Stimulated activated CD8-positive, alpha-beta memory T cell treated with anti-CD3 and anti-CD28 coated beads, Interleukin-7, amount 100 ng/mL, for 24 hours (primary cell): Measurements from ENCODE around the gene NDEL1.

Experiments
- DNase-seq: peaks from one replicate; pipeline ENCODE4 v3.0.0-alpha.2; 2020; ENCODE audit warnings: low read depth

Gene NDEL1

DNA sequence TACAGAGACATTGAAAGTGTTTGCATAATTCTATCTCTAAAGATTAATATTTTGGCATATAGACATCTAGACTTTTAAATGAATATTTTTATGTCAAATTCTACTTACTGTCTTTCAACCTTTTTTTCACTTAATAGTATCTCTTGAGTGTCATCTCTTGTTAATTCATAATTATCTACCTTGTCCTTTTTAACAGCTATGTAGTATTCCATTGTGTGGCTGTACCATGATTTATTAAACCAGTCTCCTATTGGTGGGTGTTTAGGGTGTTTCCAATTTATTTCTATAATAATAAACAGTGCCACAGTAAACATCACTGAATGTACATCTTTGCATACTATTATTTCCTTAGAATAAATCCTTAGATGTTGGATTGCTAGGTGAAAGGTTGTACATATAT, 21.7 kb upstream of the NDEL1 start:
- no peak for DNase-seq

DNA sequence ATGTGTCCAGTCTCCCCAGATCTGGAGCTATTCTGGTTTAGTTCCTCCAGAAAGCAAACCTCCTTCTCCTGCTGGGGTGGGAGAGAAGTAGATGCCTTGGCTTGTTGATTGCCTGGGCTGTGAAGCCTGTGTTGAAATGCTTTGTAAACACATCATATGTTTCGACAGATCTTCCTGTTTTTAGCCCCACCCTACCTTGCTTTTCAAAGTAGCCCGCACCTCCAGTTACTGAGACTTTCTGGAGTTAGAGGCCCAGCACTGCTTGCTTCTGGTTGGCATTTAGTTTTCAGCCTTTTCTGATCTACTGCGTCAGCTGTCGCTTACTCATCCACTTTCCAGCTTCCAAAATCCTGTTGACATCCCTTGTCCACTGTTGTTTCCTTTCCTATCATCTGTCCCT, 17.9 kb upstream of the NDEL1 start:
- no peak for DNase-seq

DNA sequence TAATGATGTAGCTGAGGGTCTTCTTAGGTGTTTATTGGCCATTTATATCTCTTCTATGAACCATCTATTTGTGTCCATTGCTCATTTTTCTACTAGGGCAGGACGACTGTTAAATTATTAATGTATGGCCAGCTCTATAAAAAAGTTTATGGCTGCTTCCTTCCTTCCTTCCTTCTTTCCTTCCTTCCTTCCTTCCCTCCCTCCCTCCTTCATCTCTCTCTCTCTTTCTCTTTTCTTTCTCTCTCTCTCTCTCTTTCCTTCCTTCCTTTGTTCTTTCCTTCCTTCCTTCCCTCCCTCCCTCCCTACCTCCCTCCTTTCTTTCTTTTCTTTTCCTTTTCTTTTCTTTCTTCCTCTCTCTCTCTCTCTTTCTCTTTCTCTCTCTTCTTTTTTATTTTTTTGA, 17.2 kb upstream of the NDEL1 start:
- DNase-seq, result no peak

DNA sequence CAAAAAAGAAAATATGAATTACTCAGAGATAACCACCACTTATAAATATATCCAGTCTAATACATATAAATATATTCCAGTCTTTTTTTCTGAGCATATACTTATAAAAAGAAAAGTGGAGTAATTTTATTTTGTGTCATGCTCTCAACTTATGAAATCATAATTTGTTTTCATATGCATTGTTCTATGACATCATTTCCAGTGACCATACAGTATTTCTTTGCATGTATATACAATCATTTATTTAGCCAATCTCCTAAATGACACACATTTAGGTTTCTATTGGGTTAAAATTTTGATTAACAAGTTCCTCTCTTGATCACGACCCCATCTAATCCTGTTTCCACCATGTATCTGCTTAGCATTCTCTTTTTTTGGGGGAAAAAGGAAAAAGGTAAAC, 16.4 kb upstream of the NDEL1 start:
- no peak for DNase-seq

DNA sequence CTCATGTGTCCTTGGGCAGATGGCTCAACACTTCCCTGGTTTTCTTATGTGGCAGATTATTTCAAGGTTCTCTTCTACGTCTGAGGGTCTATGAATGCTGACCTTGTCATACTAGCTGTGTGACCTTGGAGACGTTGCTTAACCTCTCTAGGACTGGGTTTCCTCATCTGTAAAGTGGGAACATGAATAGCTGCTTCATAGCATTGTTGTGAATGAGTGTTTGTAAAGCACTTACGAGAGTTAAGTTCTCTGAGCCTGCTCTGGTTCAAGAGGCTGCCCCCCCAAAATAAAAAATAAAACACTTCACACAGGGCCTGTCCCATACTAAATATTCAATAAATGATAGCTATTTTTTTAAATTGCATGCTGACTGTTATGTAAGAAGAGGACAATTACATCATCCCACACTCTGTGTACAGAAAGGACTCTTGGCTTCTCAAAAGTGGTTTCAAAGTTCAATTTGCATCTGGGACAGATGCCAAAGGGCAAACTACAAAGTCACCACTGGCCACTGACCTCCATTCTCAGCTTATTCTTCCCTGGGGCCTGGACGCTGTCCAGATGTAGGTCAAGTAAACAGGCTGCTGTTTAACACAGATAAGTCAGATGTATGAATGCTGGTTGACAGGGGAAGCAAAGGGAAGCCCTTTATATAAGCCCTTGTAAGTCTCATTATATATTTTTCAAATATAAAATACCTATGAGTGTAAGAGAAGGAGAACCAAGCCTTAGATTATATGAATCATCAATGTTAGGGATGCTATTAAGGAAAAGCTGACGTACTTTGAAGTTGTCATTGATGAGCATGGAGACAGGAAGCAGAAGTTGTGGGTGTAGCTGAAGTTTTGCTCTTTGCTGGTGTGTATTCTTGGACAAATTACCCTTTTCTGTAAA, 15.4 kb upstream of the NDEL1 start:
- no peak for DNase-seq

DNA sequence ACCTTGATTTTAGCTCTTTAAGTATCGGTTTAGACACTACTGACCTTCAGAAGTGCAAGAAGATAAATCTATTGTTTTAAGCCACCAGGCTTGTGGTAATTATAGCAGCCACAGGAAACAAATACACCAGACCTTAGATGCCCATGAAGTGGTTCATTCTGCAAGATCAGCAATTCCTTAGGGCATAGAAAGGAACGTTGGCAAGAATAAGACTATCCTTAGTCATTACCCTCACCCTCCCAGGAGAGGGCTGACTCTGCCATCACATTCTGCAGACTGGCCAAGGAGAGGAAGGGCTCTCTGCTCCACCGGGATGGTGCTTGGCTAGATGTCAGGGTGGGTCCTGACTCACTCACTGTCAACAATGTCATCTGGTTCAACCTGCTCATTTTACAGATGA, 14.1 kb upstream of the NDEL1 start:
- DNase-seq, result no peak

DNA sequence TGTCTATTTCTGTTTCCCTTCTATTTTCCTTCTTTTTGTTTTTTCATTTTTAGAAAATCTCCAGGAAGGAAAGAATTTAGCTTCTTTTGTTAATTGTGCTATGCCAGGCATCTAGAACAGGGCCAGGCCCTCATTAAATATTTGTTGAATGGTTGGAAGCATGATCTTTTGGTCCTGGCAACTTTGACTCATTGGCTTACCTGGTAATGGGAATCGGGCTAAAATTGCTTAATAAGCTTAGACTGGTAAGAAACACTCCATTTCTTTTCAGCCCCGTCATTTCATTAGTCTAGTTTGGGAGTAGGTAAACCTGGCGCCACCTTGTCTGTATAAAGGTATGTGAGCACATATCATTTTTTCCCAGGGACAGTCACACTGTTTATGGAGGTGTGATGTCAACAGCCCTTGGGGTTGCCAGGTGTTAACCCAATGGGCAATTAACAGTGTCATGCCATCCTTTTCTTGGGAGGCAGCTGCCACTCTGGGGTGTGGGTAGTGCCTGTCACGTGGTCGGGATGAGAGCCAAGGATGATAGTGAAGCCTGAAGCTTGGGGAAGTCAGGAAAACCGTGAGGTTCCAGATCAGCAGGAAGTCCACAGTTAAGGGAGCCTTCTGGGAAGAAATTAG, 9.5 kb upstream of the NDEL1 start:
- no peak for DNase-seq

DNA sequence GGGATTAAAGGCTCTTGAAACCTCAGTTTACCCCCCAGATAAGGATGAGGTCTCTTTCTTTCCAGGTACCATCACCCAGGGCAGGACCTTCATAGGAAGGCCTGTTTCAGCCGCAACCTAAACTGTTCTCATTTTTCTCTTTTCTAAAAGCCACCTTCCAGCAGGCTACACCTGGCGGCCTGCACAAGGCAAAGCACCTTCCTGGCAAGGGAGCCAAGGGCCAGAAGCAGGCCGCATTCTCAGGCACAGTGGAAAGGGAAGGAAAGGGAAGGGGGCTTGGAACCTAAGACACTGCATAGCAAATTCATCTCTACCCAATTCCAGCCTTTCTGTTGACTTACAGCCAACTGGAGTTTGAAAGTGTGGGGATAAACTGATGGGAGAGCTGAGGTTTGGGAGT, 8.9 kb upstream of the NDEL1 start:
- DNase-seq, result no peak

DNA sequence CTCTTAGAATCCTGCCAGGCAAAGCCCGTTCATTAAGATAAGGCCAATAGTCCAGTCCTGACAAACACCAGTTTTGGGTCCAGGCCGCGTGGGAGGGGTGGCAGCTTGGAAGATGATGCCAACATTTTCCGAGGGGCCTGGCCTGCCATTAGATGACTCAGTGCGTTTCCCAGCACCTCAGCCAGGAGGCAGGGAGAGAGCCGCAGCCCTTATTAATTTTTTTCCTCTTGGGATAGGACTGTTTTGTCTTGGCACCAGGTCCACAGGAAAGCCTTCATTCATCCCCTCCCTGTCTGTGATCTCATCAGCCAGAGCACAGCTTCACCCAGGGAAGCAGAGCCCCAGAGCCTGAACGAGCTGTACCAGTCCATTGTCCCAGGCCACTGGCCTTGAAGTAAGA, 4.7 kb upstream of the NDEL1 start:
- DNase-seq, result no peak

DNA sequence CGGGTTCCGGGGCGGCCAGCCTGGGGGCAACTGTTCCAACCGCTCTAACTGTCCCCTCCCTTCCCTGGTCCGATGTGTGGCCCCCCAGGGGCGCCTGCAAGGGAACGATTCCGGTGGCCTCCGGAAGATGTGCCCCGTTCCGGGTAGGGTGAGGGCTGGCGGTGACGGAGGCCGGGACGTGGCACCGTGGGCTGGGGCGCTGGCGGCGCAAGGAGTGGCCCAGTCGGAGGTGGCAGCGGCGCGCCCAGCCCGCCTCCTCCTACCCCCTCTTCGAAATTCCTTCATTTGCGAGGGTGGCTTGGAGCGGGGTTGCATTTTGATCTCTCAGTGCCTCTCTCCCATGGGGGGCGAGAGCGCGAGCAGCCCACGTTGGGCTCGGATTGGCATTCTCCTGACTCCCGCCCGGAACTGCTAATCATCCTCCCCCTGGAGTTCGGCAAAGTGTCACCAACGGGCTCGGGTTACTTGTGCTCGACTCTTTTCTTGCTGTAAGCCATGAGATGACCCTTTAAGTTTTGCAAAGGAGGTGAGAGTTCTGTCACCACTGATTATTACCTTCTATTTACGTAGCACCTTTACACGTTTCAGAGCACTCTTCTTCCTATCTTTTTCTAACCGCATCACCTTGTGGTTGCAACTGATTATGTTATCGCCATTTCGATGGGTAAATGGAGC, 622 bp downstream of the NDEL1 start:
- peak; percentile 26 for DNase-seq

DNA sequence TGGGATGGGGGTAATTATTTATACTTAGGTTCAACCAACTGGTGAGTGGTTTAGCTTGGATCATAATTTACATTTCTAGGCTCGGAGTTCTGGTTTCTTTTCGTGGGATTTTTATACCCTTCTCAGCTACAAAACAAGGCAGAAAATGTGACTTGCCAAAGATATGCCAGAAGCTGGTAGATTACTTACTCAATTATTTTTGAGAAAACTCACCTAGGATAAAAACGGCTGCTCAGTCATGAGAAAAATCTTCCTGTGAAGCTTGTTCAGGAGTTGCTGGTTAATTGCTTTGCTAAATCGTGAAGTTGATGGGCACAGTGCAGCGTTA, 1.1 kb downstream of the NDEL1 start:
- DNase-seq, result no peak

DNA sequence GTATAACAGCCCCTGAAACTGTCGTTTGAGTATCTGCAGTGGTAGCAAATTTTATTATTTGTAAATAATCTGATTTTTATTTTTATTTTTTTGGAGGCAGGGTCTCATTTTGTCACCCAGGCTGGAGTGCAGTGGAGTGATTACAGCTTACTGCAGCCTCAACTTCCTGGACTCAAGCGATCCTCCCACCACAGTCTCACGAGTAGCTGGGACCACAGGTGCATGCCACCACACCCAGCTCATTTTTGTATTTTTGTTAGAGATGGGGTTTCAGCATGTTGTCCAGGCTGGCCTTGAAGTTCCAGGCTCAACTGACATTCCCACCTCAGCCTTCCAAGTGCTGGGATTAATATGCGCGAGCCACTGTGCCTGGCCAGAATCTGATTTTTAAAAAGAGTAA, 2.8 kb downstream of the NDEL1 start:
- DNase-seq, result no peak

DNA sequence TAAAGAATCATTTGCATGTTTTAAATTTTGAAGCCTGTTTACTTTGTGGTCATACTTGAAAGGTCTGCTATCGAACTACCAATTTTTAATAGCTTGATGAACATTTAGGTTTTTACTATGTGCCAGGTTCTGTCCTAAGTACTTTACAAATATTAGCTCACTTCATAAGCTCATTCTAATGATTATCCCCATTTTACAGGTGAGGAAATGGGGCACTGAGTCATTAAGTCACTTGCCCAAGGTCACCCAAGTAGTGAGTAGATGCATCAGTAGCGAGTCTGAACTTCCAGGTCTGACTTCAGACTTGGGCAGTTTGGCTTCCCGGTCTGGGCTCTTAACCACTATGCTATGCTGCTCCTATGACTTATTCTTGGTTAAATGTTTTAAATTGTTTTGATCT, 4.0 kb downstream of the NDEL1 start:
- DNase-seq, result no peak

DNA sequence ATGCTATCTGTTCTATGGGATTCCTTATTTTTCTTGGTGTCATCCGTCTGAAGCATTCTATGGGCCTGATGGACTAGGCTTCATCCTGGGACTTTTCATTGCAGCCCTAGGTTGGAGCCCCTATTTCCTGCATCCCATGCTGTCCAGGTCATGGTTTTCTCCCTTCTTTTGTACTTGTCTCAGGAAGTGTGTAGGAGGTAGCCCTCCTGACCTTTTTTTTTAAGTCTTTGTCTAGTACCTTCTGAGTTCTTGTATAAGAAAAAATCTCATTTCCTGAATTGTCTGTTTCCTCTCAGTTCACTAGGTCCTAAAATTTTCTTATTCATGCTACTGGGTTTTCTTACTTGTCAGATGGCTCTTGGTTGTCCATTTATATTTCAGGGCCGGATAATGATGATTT, 6.0 kb downstream of the NDEL1 start:
- no peak for DNase-seq

DNA sequence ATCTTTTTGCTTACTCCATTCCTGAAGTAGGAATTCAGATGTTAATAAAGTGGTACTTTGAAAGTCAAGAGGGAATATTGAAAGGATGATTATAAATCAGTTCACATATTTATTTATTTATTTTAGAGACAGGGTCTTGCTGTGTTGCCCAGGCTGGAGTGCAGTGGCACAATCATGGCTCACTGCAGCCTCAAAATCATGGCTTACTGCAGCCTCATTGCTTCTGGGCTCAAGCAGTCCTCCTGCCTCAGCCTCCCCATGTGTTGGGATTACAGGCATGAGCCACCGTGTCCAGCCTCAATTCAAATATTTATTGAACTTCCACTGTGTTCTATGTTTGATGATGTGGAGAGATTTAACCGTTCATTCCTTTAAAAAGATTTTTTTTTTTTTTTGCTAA, 6.6 kb downstream of the NDEL1 start:
- DNase-seq, result no peak

DNA sequence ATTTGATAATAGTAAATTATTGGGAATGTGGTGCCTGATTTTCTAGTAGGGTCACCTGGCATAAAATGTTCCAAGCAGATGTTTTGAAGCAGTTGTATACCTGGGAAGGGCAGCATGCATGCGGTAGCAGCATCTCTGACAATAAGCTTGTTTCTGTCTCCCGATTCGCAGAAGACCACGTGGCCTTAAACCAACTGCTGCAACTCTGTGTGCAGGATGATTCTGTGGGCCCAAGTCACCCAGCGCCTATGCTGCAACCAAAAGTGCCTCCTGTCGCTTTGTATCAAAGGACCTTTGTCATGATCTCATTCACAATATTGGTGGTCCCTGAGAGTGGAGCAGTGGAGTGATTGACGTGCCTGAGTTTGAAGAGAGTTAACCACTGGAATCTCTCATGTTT, 8.1 kb downstream of the NDEL1 start:
- no peak for DNase-seq

DNA sequence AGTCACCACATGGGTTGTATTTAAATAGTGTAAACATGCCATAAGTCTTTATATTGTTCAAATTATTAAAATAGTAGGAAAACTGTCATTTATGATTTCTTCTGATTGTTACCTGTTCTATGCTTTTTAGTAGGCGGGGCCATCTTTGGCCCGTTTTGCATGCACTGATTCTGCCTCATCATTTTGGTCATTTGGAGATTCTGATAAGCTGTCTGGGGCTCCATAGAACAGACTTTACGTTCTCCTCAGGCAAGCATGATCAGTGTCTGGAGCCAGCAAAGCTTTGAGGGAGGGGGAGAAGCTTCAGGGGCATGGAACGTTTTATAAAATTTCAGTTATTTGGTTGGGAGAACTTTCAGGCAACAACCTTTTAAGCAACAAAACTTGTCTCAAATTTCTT, 8.8 kb downstream of the NDEL1 start:
- DNase-seq, result no peak

DNA sequence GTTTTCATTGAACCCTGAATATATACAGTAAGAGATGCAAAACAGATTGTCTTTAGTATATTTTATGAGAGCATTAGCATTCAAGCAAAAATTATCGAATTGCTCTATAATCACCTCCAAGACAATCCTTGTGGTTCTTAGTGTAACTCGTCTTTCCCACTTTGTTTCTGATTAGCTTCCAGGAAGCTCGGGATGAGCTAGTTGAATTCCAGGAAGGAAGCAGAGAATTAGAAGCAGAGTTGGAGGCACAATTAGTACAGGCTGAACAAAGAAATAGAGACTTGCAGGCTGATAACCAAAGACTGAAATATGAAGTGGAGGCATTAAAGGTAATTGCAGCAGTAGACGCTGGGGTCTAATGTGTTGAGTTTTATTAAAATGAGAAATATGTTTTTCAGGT, 9.9 kb downstream of the NDEL1 start:
- DNase-seq, result no peak

DNA sequence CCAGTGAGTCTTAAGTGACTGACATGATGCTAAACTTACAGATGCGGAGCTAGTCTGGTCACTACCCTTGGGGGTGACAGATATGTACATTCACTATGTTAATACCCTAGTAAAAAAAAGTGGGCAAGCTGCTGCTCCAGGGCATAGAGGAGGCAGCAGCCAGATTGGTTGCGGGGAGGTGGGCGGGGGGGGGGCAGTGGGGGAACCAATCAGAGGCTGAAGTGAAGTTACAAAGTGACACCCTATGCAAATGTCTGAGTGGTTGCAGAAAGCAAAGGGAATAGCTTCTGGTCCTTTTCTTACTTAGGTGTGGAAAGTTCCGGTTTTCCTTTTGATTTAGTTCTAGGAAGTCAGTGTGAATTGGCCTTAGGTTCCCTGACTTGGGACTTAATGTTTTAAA, 12.1 kb downstream of the NDEL1 start:
- no peak for DNase-seq

DNA sequence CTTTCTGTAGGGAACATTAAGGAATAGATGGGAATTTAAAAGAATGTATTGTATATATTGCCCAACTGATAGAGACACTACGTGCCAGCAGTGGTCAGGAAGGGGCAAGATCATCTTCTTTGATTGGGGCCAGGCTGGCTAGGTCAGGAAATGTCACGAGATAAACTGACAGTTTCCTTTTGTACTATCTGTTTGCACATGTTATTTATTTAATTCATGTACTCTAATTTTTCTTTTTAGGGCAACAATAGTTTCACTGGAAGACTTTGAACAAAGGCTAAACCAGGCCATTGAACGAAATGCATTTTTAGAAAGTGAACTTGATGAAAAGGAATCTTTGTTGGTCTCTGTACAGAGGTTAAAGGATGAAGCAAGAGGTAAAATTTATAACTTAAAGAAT, 12.6 kb downstream of the NDEL1 start:
- DNase-seq, result no peak

DNA sequence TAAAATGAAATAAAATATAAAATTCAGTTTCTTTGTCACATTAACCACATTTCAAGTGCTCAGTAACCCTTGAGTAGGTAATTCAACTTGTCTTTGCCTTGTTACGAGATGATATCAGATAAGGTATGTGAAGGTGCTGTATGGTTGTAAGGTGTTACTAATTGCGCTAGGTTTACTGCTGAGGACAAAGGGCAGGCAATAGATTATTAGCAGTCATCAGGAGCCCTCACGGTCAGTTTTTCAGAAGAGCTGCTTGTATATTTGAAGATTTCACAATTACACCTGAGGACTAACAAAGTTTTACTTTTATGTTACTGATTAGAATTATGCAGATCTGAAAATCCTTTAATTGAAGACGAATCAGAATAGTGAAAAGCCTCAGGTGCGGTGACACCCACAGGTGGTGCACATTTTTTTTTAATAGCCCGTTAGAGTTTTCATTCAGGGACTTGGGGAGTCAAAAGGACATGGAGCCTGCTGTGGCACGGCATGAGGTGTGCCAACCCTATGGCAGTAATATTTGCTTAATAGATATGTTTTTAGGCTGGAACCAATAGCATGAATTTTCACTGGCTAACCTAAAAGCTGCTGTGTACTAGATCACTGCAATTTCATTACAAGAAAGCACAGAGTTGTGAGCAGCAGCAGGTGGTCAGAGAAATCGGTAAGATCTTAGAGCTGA, 16.4 kb downstream of the NDEL1 start:
- DNase-seq, result no peak

DNA sequence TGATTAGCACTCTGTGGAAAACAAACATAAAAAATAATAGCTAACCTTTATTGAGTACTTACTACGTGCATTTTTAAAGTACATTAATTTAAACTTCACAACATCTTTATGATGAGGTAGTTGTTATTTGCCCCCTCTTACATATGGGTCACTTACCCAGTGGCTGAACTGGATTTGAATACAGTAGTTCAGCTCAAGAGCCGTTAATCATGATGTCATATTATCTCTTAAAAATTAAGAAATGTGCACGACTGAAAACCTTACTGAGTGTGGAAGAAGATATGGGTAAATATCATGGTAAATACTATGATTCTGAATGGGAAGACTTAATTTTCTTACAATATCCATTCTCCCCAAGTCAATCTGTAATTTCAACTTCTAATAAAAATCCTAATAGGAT, 17.6 kb downstream of the NDEL1 start:
- no peak for DNase-seq

DNA sequence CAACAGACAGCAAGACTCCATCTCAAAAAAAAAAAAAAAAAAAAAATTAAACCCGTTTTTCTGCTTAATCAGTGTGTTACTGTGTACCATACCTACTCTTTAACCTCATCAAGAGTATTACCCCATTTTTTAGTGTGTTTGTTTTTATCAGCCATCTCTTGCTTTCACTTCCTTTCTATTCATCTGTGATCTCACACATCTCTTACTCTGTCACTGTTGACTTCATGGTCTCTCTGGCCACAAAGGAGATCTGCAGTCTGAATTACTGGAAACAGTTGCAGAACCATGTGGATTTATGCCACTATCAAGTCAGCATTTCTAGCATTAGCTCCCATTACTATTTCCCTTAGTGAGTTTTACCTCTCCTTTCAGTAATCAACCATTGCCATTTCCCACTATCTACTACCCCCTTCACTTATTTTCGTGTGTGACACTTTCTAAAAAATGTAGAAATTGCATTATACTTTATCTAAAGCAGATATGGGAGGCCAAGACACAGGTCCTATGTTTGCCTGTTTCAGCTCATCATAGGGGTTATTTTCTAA, 20.1 kb downstream of the NDEL1 start:
- no peak for DNase-seq
